Activated CD8-positive, alpha-beta T cell treated with anti-CD3 and anti-CD28 coated beads for 36 hours (primary cell): ENCODE results near the gene KCTD14. TPM values are rescaled to one million over a fixed set of nuclear protein-coding genes. Genes with fewer than 3 reads are reported as not detected.
"Not testable (repeated sequence)": the region's sequence is repeated elsewhere in the genome, so short reads cannot be mapped to it uniquely, and the experiment has no call there.

Experiments used
- ATAC-seq: fragments of 200-7000 bp; cut with Tn5 transposase; one replicate; pipeline ENCODE4 v1.10.0; 2021; ENCODE audit warnings: mild to moderate bottlenecking, moderate library complexity
- CTCF ChIA-PET: fragments of 350-600 bp; sonication (Branson Sonifier 250); formaldehyde crosslinking; loops from one replicate; lab custom pipeline; 2021; ENCODE audit warnings: antibody characterized with exemption; lab: Charles Lee
- POLR2A ChIA-PET: fragments of 350-600 bp; sonication (Branson Sonifier 250); formaldehyde crosslinking; loops from one replicate; lab custom pipeline; 2021; ENCODE audit warnings: antibody characterized with exemption; lab: Charles Lee
- DNase-seq: peaks from one replicate; pipeline ENCODE4 v3.0.0-alpha.2; 2020
- H3K27ac Mint-ChIP-seq: one replicate; pipeline ENCODE4 v1.8.0; 2021; ENCODE audit warnings: mild to moderate bottlenecking, mixed read lengths
- H3K27me3 Mint-ChIP-seq: one replicate; pipeline ENCODE4 v1.8.0; 2021; ENCODE audit warnings: mixed read lengths
- H3K36me3 Mint-ChIP-seq: one replicate; pipeline ENCODE4 v1.8.0; 2021; ENCODE audit warnings: low read depth, mixed read lengths
- H3K4me1 Mint-ChIP-seq: one replicate; pipeline ENCODE4 v1.8.0; 2021; ENCODE audit warnings: low read depth, mixed read lengths
- H3K4me3 Mint-ChIP-seq: one replicate; pipeline ENCODE4 v1.8.0; 2021; ENCODE audit warnings: mild to moderate bottlenecking, moderate library complexity, mixed read lengths
- H3K9me3 Mint-ChIP-seq: one replicate; pipeline ENCODE4 v1.8.0; 2021; ENCODE audit warnings: mixed read lengths
- intact Hi-C: fragments of 100-400 bp; cut with micrococcal nuclease; formaldehyde crosslinking; loops from one replicate; pipeline ENCODE4 v1.10.0; 2022
- total RNA-seq, 2 experiments: library from RNA; stranded (reverse); gene quantifications; one replicate each; pipeline ENCODE4 v1.2.3, GENCODE V29; 2021
- TF ChIP-seq, protein P1 (sequence below): fragments of 200-600 bp; IDR thresholded peaks from one replicate; pipeline ENCODE4 v1.8.0; 2022; ENCODE audit warnings: antibody characterized with exemption, mild to moderate bottlenecking

KCTD14 gene
- total RNA-seq, 2 experiments from 2014 or later, result 0.16 TPM; not detected in 1

GRCh38 chr11:78041843-78042440 is 18.9 kb upstream of the KCTD14 start:
- Mint-ChIP-seq H3K4me3 (no peak overlapping the region), H3K27ac (no peak overlapping the region), H3K4me1 (peaks cover 27% of the 10 kb centered on the region), H3K27me3 (no peaks in the 10 kb centered on the region), H3K9me3 (no peaks in the 10 kb centered on the region), H3K36me3 (no peaks in the 10 kb centered on the region)
- no peak for ATAC-seq
- DNase-seq, result no peak
- POLR2A ChIA-PET, result no interaction called here
- CTCF ChIA-PET, result interaction anchor here (3.1 kb wide), 1 partner anchor 42 kb away, joined by 10 read pairs; no protein-coding TSS in a partner anchor
- intact Hi-C loops, result no loop called here
- TF ChIP-seq, protein P1, sequence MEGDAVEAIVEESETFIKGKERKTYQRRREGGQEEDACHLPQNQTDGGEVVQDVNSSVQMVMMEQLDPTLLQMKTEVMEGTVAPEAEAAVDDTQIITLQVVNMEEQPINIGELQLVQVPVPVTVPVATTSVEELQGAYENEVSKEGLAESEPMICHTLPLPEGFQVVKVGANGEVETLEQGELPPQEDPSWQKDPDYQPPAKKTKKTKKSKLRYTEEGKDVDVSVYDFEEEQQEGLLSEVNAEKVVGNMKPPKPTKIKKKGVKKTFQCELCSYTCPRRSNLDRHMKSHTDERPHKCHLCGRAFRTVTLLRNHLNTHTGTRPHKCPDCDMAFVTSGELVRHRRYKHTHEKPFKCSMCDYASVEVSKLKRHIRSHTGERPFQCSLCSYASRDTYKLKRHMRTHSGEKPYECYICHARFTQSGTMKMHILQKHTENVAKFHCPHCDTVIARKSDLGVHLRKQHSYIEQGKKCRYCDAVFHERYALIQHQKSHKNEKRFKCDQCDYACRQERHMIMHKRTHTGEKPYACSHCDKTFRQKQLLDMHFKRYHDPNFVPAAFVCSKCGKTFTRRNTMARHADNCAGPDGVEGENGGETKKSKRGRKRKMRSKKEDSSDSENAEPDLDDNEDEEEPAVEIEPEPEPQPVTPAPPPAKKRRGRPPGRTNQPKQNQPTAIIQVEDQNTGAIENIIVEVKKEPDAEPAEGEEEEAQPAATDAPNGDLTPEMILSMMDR, result no peak

GRCh38 chr11:78041380-78041719 is 18.3 kb upstream of the KCTD14 start:
- H3K9me3 Mint-ChIP-seq, intact Hi-C loops, H3K27me3 Mint-ChIP-seq, DNase-seq, ATAC-seq, H3K27ac Mint-ChIP-seq, H3K36me3 Mint-ChIP-seq, H3K4me3 Mint-ChIP-seq: not testable (repeated sequence)
- CTCF ChIA-PET, result interaction anchor here (1.7 to 3.1 kb wide), 3 partner anchors 11 to 46 kb away, joined by 5 to 10 read pairs (median 8); partner anchors contain the start of gene INTS4
- H3K4me1 Mint-ChIP-seq, result peaks cover 27% of the 10 kb centered on the region
- POLR2A ChIA-PET, result interaction anchor here (0.6 kb wide), 1 partner anchor 1793 kb away, joined by 3 read pairs; no protein-coding TSS in a partner anchor

DNA sequence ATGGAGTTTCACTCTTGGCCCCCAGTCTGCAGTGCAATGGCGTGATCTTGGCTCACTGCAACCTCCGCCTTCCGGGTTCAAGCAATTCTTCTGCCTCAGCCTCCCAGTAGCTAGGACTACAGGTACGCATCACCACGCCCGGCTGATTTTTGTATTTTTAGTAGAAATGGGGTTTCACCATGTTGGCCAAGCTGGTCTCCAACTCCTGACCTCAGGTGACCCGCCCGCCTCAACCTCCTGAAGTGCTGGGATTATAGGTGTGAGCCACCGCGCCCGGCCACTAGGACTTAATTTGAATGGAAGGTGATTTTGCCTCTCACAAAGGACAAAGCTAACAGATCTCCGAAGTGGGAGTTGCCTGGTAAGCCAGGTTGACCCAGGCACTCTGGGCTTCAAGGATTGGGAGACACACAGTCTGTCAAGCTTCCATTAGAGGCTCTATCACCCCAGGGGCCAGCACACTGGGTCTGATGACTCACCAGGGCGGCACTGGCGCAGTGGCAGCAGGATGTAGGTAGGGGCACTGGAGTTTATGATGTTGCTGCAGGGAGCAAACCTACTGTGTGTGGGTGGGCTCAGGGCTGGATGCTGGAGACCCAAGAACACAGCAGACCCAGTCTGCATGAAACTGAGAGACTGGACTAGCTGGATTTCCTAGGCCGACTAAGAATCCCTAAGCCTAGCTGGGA is 17.8 kb upstream of the KCTD14 start:
- H3K4me1 Mint-ChIP-seq, result peaks cover 21% of the 10 kb centered on the region
- no peak overlapping the region for H3K4me3 Mint-ChIP-seq
- DNase-seq (peak; percentile 52), ATAC-seq (peak; percentile 28)
- H3K9me3 Mint-ChIP-seq, result no peaks in the 10 kb centered on the region
- ChIA-PET POLR2A (interaction anchor here (0.6 to 1.5 kb wide), 2 partner anchors 46 to 1792 kb away, joined by 3 to 5 read pairs; partner anchors contain the start of gene INTS4), CTCF (interaction anchor here (1.7 to 3.1 kb wide), 3 partner anchors 11 to 46 kb away, joined by 5 to 10 read pairs (median 8); partner anchors contain the start of gene INTS4)
- no peaks in the 10 kb centered on the region for H3K27me3 Mint-ChIP-seq
- H3K36me3 Mint-ChIP-seq, result no peaks in the 10 kb centered on the region
- TF ChIP-seq, protein P1, result no peak
- no peak overlapping the region for H3K27ac Mint-ChIP-seq
- intact Hi-C loops, result no loop called here

DNA sequence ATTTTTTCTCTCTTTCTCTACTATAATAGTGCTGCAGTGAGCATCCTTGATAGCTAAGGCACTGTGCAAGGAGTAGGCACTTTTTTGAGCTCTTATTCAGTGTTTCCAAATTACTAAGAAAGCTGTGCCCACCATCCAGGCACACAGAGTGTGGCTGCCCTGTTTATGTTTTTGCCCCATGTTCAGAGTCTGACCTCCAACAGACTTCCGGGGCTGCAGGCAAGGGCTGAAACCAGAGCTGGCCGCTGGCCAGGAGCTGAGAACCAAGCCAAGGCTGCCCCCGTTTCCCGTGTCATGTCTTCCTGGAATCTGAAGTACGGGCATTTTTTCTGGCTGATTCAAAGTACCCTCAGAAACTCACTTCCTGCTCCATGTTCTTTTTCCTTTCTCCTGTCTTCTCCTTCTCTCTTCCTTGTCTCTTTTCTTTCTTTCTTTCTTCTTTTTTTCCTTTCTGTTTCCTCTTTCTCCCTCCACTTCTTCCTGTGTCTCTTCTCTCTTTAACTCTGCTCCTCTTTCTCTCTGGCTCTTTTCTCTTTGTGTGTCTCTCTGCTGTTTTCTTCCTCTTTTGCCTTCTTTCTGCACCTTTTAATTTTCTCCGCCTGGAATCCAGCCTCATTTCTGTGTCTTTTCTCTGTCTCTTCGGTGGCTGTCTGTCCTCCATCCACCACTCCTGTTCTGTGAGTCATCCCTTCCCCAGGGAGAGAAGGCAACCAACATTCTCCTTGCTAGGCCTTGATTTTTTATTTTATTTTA is 17.0 kb upstream of the KCTD14 start:
- ATAC-seq, result peak; percentile 82
- ChIA-PET CTCF (interaction anchor here (1.7 to 3.1 kb wide), 3 partner anchors 12 to 45 kb away, joined by 5 to 10 read pairs (median 8); partner anchors contain the start of gene INTS4), POLR2A (interaction anchor here (0.6 to 1.5 kb wide), 3 partner anchors 46 to 119 kb away, joined by 3 to 5 read pairs (median 3); partner anchors contain the start of gene INTS4)
- H3K27me3 Mint-ChIP-seq, result no peaks in the 10 kb centered on the region
- H3K9me3 Mint-ChIP-seq, result no peaks in the 10 kb centered on the region
- intact Hi-C loops, result no loop called here
- TF ChIP-seq, protein P1, result no peak
- peaks cover 17% of the 10 kb centered on the region for H3K4me1 Mint-ChIP-seq
- no peaks in the 10 kb centered on the region for H3K36me3 Mint-ChIP-seq
- H3K4me3 Mint-ChIP-seq, result peak overlapping the region; percentile 39
- H3K27ac Mint-ChIP-seq, result peak overlapping the region; percentile 93
- DNase-seq, result peak; percentile 74

DNA sequence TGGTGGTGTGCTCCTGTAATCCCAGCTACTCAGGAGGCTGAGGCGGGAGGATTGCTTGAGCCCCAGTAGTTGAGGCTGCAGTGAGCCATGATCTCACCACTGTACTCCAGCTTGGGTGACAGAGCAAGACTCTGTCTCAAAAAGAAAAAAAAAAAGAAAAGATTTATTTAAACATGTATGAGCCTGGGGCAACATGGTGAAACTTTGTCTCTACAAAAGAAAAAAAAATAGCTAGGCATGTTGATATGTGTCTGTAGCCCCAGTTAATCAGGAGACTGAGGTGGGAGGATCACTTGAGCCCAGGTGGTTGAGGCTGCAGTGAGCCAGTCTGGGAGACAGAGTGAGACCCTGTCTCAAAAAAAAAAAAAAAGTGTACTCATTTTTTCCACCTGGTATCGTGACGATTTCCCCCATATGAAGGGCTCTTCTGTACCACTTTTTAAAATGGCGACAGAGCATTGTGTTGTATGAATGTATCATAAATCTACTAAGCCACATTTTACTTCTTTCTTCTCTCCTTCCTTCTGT is 16.4 kb upstream of the KCTD14 start:
- no peaks in the 10 kb centered on the region for H3K36me3 Mint-ChIP-seq
- ChIA-PET POLR2A (interaction anchor here (0.6 to 1.5 kb wide), 3 partner anchors 45 to 118 kb away, joined by 3 to 5 read pairs (median 3); partner anchors contain the start of gene INTS4), CTCF (interaction anchor here (2.5 to 3.1 kb wide), 2 partner anchors 40 to 45 kb away, joined by 8 to 10 read pairs; partner anchors contain the start of gene INTS4)
- no peaks in the 10 kb centered on the region for H3K27me3 Mint-ChIP-seq
- ATAC-seq, result peak; percentile 71
- TF ChIP-seq, protein P1, result no peak
- intact Hi-C loops, result no loop called here
- peak; percentile 14 for DNase-seq
- peak overlapping the region; percentile 93 for H3K27ac Mint-ChIP-seq
- H3K9me3 Mint-ChIP-seq, result no peaks in the 10 kb centered on the region
- peaks cover 19% of the 10 kb centered on the region for H3K4me1 Mint-ChIP-seq
- peak overlapping the region; percentile 39 for H3K4me3 Mint-ChIP-seq
